OCI-LY7 (cell line): ENCODE data around the gene MAP2K2. TPM values are rescaled to one million over a fixed set of nuclear protein-coding genes. Genes with fewer than 3 reads are reported as not detected.

Experiments used
- BruUV-seq: library from RNA; stranded (reverse); fragments of 400-500 nt; replicated peaks from 2 replicates; lab custom pipeline; 2021; lab: Mats Ljungman, UMichigan
- CTCF ChIA-PET: fragments of 300-600 bp; sonication (Branson Sonifier 250); formaldehyde crosslinking; loops from one replicate; lab custom pipeline; 2022; ENCODE audit warnings: antibody characterized with exemption; ENCODE audit not compliant: unreplicated experiment; lab: Charles Lee
- POLR2A ChIA-PET: fragments of 300-600 bp; sonication (Branson Sonifier 250); formaldehyde crosslinking; loops from one replicate; lab custom pipeline; 2022; ENCODE audit warnings: antibody characterized with exemption; lab: Charles Lee
- DNase-seq: peaks from one replicate; pipeline ENCODE4 v3.0.0-alpha.2; 2015; ENCODE audit warnings: low spot score
- H2AFZ ChIP-seq: fragments of 200-600 bp; sonication (generic), shearing (Covaris generic); 2 replicates; pipeline ENCODE4 v1.6.1; 2014; ENCODE audit warnings: mild to moderate bottlenecking, antibody characterized with exemption, low read length, moderate library complexity
- H3K27ac ChIP-seq: fragments of 200-600 bp; sonication (generic); 2 replicates; pipeline ENCODE4 v1.5.1; 2014; ENCODE audit warnings: mixed run types, low read depth, mild to moderate bottlenecking, moderate library complexity, low read length, inconsistent platforms; ENCODE audit not compliant: poor library complexity, severe bottlenecking
- H3K36me3 ChIP-seq: fragments of 200-600 bp; sonication (generic); 2 replicates; pipeline ENCODE4 v1.6.1; 2014; ENCODE audit warnings: mild to moderate bottlenecking, antibody characterized with exemption, low read length, moderate library complexity, mixed read lengths; ENCODE audit not compliant: insufficient read depth
- H3K4me1 ChIP-seq: fragments of 200-600 bp; sonication (generic); 2 replicates; pipeline ENCODE4 v1.5.1; 2014; ENCODE audit warnings: mild to moderate bottlenecking, low read length; ENCODE audit not compliant: insufficient read depth, poor library complexity, severe bottlenecking
- H3K4me2 ChIP-seq: fragments of 200-600 bp; sonication (generic); 2 replicates; pipeline ENCODE4 v1.6.1; 2014; ENCODE audit warnings: mild to moderate bottlenecking, low read length
- H3K4me3 ChIP-seq: fragments of 200-600 bp; sonication (generic); 2 replicates; pipeline ENCODE4 v1.5.1; 2014; ENCODE audit warnings: mild to moderate bottlenecking, low read depth, low read length; ENCODE audit not compliant: poor library complexity, severe bottlenecking
- H3K79me2 ChIP-seq: fragments of 200-600 bp; sonication (generic); 2 replicates; pipeline ENCODE4 v1.6.1; 2016; ENCODE audit warnings: low read depth, mild to moderate bottlenecking, low read length, moderate library complexity, mixed read lengths; ENCODE audit not compliant: insufficient read depth
- H3K9me2 ChIP-seq: fragments of 200-600 bp; sonication (generic); 2 replicates; pipeline ENCODE4 v1.6.1; 2016; ENCODE audit warnings: mild to moderate bottlenecking, low read length, mixed read lengths; ENCODE audit not compliant: insufficient read depth
- H3K9me3 ChIP-seq: fragments of 200-600 bp; sonication (generic); 2 replicates; pipeline ENCODE4 v1.6.1; 2014; ENCODE audit warnings: mild to moderate bottlenecking, mixed run types, low read length, mixed read lengths
- H4K20me1 ChIP-seq: fragments of 200-600 bp; sonication (generic); 2 replicates; pipeline ENCODE4 v1.6.1; 2014; ENCODE audit warnings: mild to moderate bottlenecking, antibody characterized with exemption, low read length, moderate library complexity, mixed read lengths; ENCODE audit not compliant: insufficient read depth
- CTCF ChIP-seq: fragments of 200-600 bp; sonication (generic); conservative IDR thresholded peaks from 2 replicates; pipeline ENCODE4 v1.5.1; 2014; ENCODE audit warnings: mild to moderate bottlenecking, antibody characterized with exemption, low read length, moderate library complexity, mixed read lengths
- EZH2phosphoT487 ChIP-seq: fragments of 200-600 bp; sonication (generic); IDR thresholded peaks from 2 replicates; pipeline ENCODE4 v1.6.1; 2018; ENCODE audit warnings: low read depth, borderline replicate concordance, mild to moderate bottlenecking, mixed run types, antibody characterized with exemption, low read length, moderate library complexity, mixed read lengths
- intact Hi-C: fragments of 100-400 bp; cut with micrococcal nuclease; formaldehyde crosslinking; loops from one replicate; pipeline ENCODE4 v1.10.0; 2022; ENCODE audit not compliant: unreplicated experiment
- total RNA-seq, 2 experiments: library from RNA; depleted of rRNA in 1 of 2; stranded (reverse); fragments of >200 nt in 1 of 2; shearing (Covaris generic) in 1 of 2; gene quantifications; 2 replicates each; pipeline ENCODE4 v1.2.3, GENCODE V29; 2014 to 2022

MAP2K2 gene
- total RNA-seq, 2 experiments from 2014 or later: 105 to 116 TPM

GRCh38 chr19:4089400-4089908 is 34.5 kb downstream of the MAP2K2 start:
- POLR2A ChIA-PET: interaction anchor here (0.7 kb wide), 1 partner anchor 95 kb away, joined by 4 read pairs; no protein-coding TSS in a partner anchor
- Histone ChIP-seq H3K9me2 (no peaks in the 10 kb centered on the region), H3K79me2 (no peaks in the 10 kb centered on the region), H3K4me1 (peaks cover 2% of the 10 kb centered on the region), H2AFZ (no peak overlapping the region), H3K36me3 (peaks cover 15% of the 10 kb centered on the region; the same call in 1 of the 2 replicates), H3K27ac (no peak overlapping the region), H3K4me3 (no peak overlapping the region), H3K9me3 (no peaks in the 10 kb centered on the region), H3K4me2 (no peak overlapping the region), H4K20me1 (no peaks in the 10 kb centered on the region)
- CTCF ChIA-PET: no interaction called here
- TF ChIP-seq EZH2phosphoT487 (no peak), CTCF (no peak)
- no peak for DNase-seq
- intact Hi-C loops: no loop called here
- no TSS peak for BruUV-seq

DNA sequence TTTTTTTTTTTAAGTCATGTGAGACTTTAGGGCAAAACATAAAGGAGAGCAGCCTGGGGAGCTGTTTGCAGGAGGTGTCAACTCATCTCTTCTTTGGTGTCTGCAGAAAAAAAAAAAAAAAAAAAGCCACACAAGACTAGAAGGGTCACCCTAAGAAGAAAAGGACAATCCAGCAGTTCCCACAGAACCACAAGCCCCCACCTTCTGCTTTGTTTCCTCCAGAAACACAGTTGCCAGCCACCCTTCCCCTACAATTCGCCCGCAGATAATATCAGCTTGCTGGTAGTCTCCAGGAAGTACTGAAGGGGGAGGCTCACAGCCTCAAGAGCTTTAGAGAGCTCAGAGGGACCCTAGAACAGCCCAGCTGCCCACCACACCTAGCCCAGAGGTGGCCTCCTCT is 34.9 kb downstream of the MAP2K2 start:
- H3K9me3 ChIP-seq: no peaks in the 10 kb centered on the region
- no peak overlapping the region for H3K4me2 ChIP-seq
- H3K9me2 ChIP-seq: no peaks in the 10 kb centered on the region
- H4K20me1 ChIP-seq: no peaks in the 10 kb centered on the region
- no peak for DNase-seq
- BruUV-seq: no TSS peak
- peaks cover 7% of the 10 kb centered on the region for H3K4me1 ChIP-seq
- no peaks in the 10 kb centered on the region for H3K79me2 ChIP-seq
- TF ChIP-seq EZH2phosphoT487 (no peak), CTCF (no peak)
- intact Hi-C loops: no loop called here
- no peak overlapping the region for H3K4me3 ChIP-seq
- ChIA-PET CTCF (no interaction called here), POLR2A (interaction anchor here (0.7 kb wide), 1 partner anchor 95 kb away, joined by 4 read pairs; no protein-coding TSS in a partner anchor)
- H3K27ac ChIP-seq: no peak overlapping the region
- no peak overlapping the region for H2AFZ ChIP-seq
- H3K36me3 ChIP-seq: peaks cover 14% of the 10 kb centered on the region; the same call in 1 of the 2 replicates

DNA sequence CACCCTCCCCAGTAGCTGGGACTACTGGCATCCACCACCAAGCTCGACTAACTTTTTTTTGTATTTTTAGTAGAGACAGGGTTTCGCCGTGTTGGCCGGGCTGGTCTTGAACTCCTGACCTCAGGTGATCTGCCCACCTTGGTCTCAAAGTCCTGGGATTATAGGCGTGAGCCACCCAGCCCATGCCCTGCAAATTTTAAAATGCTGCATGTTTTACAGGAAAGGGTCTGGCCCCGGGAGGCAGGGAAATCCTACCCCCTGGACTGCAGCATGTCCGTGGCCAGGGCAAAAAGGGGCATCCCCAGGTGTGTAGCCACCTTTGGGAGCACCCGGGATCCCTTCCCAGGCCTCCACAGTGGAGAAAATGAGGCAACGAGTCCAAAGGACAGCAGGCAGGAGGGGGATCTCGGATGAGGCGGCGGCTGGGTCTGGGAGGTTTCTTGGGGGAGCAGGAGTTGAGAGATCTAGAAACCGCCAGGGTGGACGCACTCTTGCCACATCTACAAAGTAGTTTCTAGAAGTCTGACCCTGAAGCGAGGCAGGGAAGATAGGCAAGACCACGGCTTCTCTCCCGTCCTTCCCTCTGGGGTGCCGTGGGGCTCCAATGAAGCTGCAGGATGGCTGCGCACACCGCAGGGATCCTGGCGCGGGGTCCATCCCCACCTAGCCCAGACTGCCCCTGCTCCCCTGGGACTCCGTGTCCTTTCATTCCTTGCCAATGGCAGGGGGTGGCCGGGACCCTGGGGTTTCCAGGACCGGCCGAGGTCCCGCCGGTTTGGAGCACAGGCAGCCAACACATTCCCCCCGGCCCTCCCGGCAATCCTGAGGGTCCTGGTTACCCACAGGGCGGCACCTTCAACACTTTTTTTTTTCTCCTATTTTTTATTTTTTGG is 35.9 kb downstream of the MAP2K2 start:
- ChIA-PET CTCF (no interaction called here), POLR2A (no interaction called here)
- peaks cover 9% of the 10 kb centered on the region; the same call in 1 of the 2 replicates for H3K36me3 ChIP-seq
- no TSS peak for BruUV-seq
- H3K79me2 ChIP-seq: no peaks in the 10 kb centered on the region
- H3K4me2 ChIP-seq: no peak overlapping the region
- peaks cover 9% of the 10 kb centered on the region for H3K4me1 ChIP-seq
- no peak overlapping the region for H3K4me3 ChIP-seq
- H3K9me2 ChIP-seq: no peaks in the 10 kb centered on the region
- no peaks in the 10 kb centered on the region for H3K9me3 ChIP-seq
- no peak for DNase-seq
- intact Hi-C loops: no loop called here
- H4K20me1 ChIP-seq: no peaks in the 10 kb centered on the region
- no peak overlapping the region for H3K27ac ChIP-seq
- TF ChIP-seq CTCF (no peak), EZH2phosphoT487 (no peak)
- no peak overlapping the region for H2AFZ ChIP-seq
